HG02870 (cell line): ENCODE measurements around the gene TEKT5.
"Not testable (repeated sequence)": the region's sequence is repeated elsewhere in the genome, so short reads cannot be mapped to it uniquely, and the experiment has no call there.

Experiments used
- ATAC-seq: cut with Tn5 transposase; IDR thresholded peaks from one replicate; pipeline ENCODE4 v1.9.1; 2021; ENCODE audit warnings: mild to moderate bottlenecking, moderate library complexity; ENCODE audit not compliant: unreplicated experiment

Gene TEKT5

DNA sequence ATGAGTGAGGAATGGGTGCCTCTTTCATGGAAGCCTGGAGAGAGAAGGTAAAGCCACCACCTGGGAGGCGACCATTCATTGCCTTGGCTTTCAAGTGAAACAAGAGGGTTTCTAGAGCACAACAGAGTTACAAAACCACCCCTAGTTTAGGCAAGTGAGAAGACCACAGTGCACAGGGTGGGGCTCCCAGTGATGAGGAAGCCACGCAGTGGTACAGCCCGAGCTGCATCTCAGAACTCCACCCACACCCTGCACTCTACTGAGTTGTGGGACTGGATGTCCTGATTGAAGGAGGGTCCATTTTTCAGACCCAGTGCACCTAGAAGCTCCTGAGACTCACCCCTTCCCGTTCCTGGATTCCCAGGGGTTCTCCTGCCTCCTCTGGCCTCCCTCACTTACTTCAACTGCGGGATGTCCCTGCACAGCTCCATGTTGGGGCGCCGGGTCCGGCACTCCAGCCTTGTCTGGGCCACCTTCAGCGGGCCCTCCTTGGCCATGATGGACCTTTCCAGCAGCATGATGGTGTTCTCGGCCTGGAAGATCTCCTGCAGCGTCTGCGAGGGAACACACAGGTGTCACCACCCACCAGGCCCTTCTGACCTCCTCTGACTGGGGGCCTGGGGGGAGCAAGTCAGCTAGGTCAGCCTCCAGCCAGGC lies 59.2 kb downstream of the TEKT5 start:
- no peak for ATAC-seq

DNA sequence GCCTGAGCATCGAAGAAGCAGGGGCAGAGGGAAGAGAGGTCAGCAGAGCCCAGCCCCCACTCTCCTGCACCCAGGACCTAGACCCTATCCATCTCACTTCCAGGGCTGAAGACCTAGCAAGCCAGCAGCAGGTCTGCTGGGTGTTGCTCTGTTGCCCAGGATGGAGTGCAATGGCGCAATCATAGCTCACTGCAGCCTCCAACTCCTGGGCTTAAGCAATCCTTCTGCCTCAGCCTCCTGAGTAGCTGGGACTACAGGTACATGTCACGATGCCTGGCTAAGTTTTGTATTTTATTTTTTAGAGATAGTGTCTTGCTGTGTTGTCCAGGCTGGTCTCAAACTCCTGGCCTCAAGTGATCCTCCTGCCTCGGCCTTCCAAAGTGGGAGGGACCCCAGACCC lies 61.3 kb downstream of the TEKT5 start:
- not testable (repeated sequence) for ATAC-seq

DNA sequence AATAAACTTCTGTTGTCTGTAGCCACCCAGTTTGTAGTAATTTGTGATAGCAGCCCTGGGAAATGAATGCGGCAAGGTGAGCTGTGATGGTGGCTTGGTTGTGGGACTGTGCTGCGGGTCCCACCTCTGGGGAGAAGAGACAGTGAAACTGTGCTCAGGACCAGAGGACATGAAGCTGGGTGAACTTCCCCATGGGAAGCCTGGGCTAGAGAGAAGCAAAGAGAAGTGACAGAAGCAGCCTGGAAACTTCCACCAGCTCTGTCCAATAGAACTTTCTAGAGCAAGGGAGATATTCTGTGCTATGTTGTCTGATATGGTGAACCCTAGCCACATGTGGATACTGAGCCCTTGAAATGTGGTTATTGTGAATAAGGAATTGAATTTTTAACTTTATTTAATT lies 62.8 kb downstream of the TEKT5 start:
- no peak for ATAC-seq

DNA sequence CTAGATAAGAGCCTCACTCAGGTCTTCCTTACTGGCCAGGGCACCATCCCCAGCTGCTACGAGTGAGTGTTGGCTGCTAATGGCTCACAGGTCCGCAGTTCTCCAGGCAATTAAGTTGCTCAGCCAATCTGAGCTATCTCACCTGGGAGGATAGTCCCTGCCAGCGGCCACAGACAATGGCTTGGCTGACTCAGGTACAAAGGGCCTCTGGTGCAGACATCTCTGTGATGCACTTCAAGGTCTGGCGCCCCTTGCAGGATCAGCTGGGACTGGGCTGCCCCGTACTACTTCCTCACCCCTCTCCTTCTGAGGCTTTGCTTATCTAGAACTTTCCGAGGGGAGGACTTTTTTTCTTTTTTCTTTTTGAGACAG lies 65.2 kb downstream of the TEKT5 start:
- no peak for ATAC-seq

DNA sequence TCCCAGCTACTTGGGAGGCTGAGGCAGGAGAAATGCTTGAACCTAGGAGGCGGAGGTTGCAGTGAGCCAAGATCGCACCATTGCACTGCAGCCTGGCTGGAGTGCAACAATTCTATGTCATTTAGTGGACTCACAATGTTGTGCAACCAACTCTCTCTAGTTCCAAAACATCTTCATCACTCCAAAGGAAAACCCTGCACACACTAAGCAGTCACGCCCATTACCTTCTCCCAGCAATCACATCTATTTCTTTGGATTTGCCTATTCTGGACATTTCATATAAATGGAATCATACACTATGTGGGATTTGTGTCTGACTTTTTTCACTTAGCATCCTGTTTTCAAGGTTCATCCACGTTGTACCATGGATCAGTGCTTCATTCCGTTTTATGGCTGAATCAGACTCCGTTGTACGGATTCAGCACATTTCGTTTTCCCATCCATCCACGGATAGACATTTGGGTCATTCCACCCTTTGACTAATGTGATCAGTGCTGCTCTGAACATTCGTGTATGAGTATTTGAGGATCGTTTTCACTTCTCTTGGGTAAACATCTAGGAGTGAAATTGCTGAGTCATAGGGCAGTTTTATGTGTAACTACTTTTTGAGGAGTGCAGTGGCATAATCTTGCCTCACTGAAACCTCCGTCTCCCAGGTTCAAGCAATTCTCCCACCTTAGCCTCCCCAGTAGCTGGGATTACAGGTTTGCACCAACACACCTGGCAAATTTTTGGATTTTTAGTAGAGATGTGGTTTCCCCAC lies 69.0 kb downstream of the TEKT5 start:
- ATAC-seq, result no peak

DNA sequence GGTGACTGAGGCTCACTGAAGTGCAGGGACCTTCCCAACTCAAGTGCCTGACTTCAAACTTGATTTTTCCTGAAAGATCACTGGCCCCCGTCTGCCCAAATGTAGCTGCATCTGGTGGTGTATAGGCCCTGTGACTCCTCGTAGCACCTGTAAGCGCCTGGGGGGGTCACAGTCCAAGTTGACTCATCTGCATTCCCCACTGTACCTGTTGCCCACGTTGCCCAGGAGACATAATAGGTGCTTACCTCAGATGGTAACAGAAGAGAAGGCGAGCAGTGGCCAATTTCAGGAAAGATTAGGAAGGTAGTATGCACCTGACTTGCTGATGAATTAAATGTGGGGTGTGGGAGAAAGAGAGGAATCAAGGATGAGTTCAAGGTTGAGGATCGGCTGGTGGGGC lies 70.2 kb downstream of the TEKT5 start:
- no peak for ATAC-seq

DNA sequence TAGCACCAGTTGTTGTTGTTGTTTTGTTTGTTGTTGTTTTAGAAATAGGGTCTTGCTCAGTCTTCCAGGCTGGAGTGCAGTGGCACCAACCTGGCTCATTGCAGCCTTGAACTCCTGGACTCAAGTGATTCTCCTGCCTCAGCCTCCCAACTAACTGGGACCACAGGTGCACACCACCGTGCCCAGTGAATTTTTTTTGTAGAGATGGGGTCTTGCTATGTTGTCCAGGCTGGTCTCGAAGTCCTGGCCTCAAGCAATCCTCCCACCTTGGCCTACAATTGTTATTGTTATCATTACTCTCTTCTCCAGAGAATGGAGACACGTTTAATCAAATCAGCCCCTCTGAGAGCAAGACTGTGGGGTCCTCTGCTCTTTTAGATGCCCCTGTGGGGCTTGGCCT lies 71.7 kb downstream of the TEKT5 start:
- ATAC-seq, result no peak

DNA sequence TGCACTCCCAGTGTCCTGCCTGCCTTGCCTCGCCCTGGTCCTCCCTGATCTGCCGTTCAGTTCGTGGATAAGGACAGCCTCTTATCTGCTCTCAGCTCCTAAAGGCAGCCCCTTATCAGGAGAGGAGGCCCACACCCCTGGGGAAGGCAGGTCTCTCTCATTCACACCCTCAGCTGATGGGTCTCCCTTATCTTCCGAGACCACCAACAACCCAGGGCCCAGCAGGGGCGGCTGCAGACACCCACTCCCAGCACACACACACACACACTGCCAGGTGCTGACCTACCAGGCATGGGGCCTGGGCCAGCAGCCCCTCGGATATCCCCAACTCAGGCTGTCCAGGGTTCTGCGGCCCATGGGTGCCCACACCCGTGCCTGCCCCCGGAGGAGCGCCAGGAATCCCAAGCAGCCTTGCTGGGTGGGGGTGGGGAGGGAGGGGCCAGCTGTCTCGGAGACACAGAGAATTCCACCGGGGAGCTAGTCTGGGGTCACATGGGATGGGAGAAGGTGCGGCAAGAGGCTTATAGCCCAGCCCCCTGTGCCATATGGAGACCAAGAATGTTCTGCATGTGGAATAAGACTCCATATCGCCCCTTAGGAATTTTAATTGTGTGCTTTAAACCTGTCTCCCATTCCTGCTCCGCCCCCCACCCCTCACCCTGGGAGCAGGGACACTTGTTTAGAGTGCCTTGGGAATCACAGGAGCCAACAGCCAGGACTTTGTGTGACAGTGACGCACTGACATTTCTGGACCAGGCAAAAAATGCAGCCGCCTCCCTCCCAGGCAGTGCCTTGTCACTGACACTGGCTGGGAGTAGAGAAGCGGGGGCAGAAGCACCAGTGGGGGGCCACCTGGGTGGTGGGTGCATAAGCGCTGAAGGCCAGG lies 72.5 kb downstream of the TEKT5 start:
- no peak for ATAC-seq

DNA sequence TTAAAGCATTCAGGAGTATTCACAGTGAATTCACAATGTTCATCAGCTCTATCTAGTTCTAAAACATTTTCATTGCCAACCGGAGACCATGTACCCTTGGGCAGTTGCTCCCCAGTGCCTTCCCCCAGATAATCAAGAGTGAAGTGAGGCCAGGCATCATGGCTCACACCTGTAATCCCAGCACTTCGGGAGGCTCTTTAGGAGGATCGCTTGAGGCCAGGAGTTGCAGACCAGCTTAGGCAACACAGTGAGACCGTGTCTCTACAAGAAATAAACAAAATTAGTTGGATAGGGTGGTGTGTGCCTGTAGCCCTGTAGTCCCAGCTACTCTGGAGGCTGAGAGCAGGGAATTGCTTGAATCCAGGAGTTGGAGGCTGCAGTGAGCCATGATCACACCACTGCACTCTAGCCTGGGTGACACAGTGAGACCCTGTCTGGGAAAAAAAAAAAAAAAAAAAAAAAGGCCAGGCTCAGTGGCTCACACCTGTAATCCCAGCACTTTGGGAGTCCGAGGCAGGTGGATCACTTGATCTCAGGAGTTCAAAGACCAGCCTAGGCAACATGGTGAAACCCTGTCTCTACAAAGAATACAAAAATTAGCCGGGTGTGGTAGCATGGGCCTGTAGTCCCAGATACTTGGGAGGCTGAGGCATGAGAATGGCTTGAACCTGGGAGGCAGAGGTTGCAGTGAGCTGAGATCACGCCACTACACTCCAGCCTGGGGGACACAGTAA lies 73.3 kb downstream of the TEKT5 start:
- not testable (repeated sequence) for ATAC-seq

DNA sequence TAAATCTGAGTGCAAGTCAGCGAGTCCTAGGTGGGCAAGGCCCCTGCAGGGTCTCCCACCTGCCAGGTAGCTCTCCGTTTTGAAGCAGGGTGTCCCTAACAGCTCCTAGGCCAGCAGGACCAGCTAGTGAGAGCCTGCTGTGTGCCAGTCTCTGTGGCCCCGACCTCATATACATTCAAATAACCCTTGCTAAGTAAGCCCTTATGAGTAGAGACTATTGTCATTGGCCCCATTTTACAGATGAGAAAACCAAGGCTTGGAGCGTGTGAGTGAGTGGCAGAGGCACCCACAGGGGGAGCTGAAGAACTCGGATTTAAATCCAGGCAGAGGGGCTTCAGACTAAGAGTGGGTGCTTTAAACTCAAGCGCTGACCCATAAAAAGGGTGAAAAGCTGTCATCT lies 74.6 kb downstream of the TEKT5 start:
- ATAC-seq, result no peak

DNA sequence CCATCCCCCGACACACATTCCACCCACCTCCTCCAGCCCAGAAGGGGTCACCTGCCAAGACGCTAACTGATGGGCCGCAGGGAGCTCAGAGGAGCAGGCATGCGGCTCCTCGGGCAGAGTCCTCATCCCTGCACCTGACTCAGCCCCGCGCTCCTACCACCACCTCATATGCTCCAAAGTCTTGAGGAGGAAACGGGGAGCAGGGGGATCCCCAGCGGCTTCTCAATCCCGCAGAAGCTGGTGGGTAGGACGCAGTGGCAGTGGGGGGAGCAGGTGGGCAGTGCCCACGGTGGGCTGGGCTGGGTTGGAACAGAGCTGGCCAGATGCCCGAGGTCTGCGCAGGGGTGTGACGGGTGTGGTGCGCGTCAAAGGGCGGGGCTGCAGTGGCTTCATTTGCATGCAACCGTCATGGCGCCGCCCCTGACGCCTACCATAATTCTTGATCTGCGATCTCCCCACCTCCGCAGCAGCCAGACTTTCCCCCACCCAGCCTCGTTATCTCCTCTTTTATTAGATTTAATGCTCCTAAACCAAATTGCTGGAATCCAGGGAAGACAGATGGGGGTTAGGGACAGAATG lies 75.4 kb downstream of the TEKT5 start:
- no peak for ATAC-seq

DNA sequence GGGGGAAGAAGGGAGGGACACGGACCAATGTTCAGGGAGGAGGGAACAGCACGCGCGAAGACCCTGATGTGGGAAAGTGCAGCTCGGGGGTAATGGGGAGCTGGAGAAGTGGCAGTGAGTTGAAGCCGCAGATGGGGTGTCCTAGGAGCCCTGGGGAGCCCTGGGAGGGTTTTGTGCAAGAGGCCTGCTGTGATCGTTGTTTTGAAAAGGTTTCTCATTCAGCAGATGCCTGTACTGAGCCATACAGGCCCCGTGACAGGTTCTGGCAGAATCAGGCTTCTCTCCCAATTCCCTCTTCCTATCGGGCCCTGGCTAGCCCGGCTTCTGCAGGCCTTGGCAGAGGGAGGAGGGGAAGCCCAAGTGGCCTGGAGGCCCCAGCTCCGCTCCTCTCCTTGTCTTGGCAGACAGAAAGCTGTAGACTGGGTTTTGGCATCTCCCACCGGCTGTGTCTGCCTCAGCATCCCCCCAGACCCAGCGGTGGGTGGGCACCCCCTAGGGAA lies 76.0 kb downstream of the TEKT5 start:
- ATAC-seq, result no peak

DNA sequence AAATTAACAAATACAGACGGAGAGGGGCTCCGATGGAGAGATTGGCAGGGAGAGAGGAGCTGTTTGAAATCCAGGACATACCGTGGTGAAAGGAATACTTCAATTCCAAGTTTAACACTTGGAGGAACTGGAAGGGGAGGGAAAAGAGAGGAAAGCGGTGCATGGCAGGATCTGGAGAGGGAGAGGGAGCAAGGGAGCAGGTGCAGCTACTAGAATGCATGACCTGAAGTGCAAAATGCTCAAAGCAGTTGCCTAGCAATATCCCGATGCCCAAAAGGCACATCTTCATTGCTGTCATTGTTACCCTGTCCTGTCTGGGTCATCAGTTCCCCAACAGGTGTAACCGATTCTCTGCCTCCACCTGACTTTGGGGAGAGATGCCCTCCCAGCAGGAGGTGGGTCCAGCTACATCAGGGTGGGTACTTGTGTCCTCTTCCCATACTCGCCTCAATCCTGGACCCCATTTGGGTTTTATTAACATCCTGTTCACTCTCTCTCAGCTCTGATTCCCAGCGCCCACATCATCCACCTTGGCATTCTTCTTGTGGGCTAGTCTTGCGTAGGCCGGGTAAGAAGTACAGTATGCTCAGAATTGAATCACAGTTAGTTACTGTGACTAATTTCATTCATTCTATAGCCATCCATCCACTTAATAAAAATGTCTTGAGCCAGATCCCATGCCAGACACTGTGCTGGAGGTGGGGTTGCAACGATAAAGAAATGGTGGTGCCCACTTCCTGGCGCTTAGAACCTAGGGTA lies 76.9 kb downstream of the TEKT5 start:
- ATAC-seq, result no peak

DNA sequence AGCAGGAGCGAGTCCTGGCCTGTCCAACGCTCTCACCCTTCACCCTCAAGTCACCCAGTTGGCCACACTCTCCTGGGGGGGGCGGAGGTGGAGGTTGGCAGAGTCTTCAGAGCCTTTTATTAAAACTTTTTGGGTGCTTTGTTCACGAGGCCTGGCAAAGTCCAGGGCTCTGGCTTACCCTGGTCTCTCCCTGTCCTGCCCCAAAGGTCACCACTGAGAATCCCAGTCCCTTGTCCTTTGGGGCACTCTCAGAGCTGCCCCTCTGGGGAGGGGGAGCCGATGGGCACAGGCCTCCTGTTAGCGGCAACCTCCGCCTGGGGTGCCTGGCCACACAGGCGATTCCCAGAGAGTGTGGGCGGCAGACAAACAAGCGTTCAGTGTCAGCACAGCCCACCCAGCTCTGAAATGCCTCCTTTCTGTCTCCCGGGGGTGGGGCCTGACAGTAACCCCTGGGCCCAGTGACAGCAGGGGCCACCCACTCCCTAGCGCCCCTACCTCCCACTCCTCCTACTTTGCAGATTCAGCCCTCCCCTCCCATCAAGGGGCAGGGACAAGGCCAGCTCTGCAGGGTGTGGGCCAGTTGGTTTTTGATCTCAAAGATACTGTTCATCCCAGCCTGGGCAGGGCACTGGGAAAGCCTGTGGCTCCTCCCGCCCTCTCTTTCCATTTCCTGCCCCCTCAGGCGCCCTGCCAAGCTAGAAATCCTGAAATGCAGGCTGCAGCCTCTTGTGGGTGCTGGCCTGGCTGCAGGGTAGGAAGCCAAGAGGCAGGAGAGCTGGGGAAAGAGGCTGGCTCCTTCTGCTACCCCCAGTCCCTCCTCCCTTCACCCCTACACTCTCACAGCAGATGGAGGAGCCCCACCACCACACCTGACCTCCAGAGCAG lies 77.7 kb downstream of the TEKT5 start:
- no peak for ATAC-seq

DNA sequence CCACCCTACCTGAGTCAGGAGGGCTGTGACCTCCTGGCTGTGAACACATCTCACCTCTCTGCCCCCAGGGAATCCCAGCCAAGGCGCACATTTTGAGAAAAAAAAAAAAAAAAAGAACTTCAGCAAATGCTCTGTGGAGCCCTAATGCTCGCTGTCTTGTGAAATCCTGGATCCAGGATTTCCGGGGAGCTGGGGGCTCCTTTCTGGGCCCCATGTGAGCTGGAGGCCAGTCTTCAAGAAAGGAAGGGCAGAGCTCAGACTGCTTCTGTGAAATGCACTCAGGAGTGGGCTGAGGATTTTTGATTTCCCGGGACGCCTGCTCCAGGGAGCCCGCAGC lies 78.3 kb downstream of the TEKT5 start:
- no peak for ATAC-seq

DNA sequence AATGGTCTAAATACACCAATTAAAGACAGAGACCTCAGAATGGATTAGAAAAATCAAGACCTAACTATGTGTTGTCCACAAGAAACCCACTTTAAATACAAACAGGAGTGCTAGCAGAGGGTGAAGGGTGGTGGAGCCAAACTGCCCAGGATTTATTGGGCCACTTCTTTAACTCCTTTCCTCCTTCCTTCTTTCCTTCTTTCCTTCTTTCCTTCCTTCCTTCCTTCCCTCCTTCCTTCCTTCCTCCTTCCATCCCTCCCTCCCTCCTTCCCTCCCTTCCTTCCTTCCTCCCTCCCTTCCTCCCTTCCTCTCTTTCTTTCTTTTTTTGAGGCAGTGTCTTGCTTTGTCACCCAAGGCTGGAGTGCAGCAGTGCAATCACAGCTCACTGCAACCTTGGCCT lies 80.0 kb downstream of the TEKT5 start:
- ATAC-seq, result no peak

DNA sequence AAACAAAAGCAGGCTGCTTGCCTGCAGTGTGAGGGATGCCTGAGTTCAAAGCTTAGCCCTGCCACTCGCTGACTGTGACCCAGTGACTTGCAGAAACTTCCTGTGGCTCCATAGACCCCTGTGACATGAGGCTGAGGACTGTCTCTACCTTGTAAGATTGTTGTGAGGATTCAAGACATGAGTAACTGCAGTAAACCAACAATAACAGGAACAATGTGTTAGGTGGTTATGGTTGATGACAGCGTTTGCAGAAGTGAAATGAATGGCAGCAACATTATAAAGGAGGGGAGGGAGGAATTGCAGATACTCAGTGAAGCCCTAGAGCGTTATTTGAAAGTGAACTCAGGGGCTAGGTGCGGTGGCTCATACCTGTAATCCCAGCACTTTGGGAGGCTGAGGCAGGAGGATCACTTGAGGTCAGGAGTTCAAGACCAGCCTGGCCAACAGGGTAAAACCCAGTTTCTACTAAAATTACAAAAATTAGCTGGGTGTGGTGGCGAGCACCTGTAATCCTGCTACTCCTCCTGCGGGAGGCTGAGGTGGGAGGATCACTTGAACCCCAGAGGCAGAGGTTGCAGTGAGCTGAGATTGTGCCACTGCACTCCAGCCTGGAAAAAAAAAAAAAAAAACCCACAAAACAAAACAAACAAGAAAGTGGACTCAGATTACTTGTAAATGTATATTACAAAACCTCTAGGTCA lies 80.8 kb downstream of the TEKT5 start:
- no peak for ATAC-seq

DNA sequence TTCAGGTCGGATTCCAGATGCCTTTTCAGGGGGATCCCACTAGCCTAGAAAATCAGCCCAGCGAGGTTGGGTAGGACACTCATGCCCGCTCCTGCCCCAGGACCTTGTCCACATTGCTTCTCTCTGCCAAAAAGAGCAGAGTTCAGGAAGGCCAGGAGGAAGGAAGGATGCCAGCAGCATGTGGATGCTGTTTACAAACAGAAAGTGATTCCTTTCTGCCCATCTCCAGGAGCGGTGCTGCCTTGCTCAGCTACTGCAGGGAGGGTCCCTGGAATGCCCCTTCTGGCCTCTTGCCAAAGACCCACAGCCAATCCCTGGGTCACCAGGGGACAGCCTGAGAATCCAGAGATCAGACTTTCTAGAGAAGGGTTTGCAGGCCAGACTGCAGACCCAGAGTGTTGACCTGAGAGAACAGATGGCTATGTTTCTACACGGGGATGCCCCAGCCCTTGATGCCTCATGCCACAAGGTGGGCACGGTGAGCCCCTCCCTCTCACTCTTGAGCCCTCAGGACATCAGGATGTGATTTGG lies 82.0 kb downstream of the TEKT5 start:
- ATAC-seq, result no peak
